Prostate gland (tissue), 2 donors: ENCODE data around the gene TIAM2. TPM values are rescaled to one million over a fixed set of nuclear protein-coding genes. Genes with fewer than 3 reads are reported as not detected.

ENCODE experiments used
- DNase-seq: peaks from one replicate; pipeline ENCODE4 v3.0.0-alpha.2; 2019; ENCODE audit warnings: low spot score
- H3K27ac ChIP-seq, 2 donors: fragments of 200-600 bp; sonication (generic); 2 replicates each; pipeline ENCODE4 v1.5.1; 2017 to 2019
- H3K27me3 ChIP-seq: fragments of 200-600 bp; sonication (generic); replicated peaks from 2 replicates; pipeline ENCODE4 v1.5.1; 2019; ENCODE audit not compliant: insufficient read depth
- H3K36me3 ChIP-seq, 2 donors: fragments of 200-600 bp; sonication (generic); 1 replicate in 1 of 2; 2 replicates in 1 of 2; pipeline versions ENCODE4 v1.5.1 to v1.8.1; 2017 to 2019
- H3K4me1 ChIP-seq: fragments of 200-600 bp; sonication (generic); replicated peaks from 2 replicates; pipeline ENCODE4 v1.5.1; 2019
- H3K4me3 ChIP-seq, 2 donors: fragments of 200-600 bp; sonication (generic); 2 replicates each; pipeline ENCODE4 v1.5.1; 2017 to 2019
- H3K9me3 ChIP-seq: fragments of 200-600 bp; sonication (generic); 2 replicates; pipeline ENCODE4 v1.5.1; 2017
- POLR2A ChIP-seq: fragments of 450-650 bp; IDR thresholded peaks from one replicate; pipeline ENCODE4 v1.6.1; 2016; ENCODE audit warnings: antibody characterized with exemption, mild to moderate bottlenecking
- POLR2AphosphoS5 ChIP-seq: sonication (generic); formaldehyde crosslinking; IDR thresholded peaks from one replicate; pipeline ENCODE4 v1.6.1; 2017; ENCODE audit warnings: antibody characterized with exemption
- WGBS: methylation state at CpG from one replicate; pipeline ENCODE4 v1.1.5; 2018; 5-methylcytosine and 5-hydroxymethylcytosine counted together
- intact Hi-C: fragments of 100-400 bp; cut with DNase I; formaldehyde crosslinking; loops from one replicate; pipeline ENCODE4 v1.14.2; 2022
- total RNA-seq, 2 donors: library from RNA; depleted of rRNA; stranded (reverse); fragments of >200 nt; gene quantifications; one replicate each; pipeline ENCODE4 v1.1.0, GENCODE V29; 2016
- TF ChIP-seq, protein P1 (sequence below), 4 experiments: fragments of 200-600 bp in 2 of 4; fragments of 450-650 bp in 2 of 4; sonication (generic) in 2 of 4; IDR thresholded peaks; 1 replicate in 3 of 4; 2 replicates in 1 of 4; pipeline ENCODE4 v1.5.1; 2016 to 2019; ENCODE audit warnings: antibody characterized with exemption in 4 of 4, mild to moderate bottlenecking in 2 of 4, moderate library complexity in 2 of 4

TIAM2 gene
- total RNA-seq, 2 donors from 2014 or later = 13.1 to 21.6 TPM

DNA sequence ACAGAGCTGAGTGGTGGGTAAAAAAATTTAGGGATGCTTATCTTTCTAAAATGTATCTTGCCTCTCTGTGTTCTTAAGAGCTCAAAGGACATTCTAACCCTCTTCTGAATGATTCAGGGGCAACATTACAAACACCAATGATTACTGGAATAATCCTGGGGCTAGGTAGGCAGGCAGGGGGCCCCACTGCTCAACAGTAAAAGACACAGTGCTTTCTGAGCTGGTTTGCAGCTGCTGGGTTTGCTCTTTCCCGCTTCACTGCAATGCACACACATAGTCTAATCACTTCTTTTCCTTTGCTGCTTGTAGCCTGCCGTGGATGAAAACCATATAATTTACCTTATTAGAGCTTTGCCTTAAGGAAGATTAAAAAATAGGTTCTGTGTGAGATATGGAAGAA, 292.6 kb downstream of the TIAM2 start:
- DNase-seq = no peak
- WGBS = 55% methylated on average over 2 of the region's 2 CpGs
- H3K36me3 ChIP-seq = no peaks in the 10 kb centered on the region

DNA sequence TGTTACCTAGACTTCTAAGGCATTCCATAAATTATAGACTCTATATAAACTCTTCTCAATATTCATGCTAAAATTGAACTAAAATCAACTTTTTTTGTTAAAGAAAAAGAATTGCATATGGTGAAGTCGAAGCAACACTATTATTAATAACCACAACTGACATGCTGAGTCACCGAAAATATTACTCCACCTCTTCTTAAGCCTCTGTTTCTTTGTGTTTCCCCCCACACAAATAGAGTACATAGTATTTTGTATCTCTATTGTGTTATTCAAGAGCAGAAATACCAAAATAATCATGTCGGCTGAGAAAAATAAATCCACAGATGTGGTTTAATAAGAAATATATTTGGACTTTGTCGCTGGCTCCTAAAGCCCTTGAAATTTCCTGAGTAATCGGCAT, 295.4 kb downstream of the TIAM2 start:
- Histone ChIP-seq H3K27me3 (no peaks in the 10 kb centered on the region), H3K27ac (no peak overlapping the region), H3K36me3 (no peaks in the 10 kb centered on the region), H3K4me1 (no peaks in the 10 kb centered on the region), H3K9me3 (no peaks in the 10 kb centered on the region), H3K4me3 (no peak overlapping the region)
- no peak for DNase-seq
- 97% methylated on average over 5 of the region's 5 CpGs for WGBS
- TF ChIP-seq, protein P1, sequence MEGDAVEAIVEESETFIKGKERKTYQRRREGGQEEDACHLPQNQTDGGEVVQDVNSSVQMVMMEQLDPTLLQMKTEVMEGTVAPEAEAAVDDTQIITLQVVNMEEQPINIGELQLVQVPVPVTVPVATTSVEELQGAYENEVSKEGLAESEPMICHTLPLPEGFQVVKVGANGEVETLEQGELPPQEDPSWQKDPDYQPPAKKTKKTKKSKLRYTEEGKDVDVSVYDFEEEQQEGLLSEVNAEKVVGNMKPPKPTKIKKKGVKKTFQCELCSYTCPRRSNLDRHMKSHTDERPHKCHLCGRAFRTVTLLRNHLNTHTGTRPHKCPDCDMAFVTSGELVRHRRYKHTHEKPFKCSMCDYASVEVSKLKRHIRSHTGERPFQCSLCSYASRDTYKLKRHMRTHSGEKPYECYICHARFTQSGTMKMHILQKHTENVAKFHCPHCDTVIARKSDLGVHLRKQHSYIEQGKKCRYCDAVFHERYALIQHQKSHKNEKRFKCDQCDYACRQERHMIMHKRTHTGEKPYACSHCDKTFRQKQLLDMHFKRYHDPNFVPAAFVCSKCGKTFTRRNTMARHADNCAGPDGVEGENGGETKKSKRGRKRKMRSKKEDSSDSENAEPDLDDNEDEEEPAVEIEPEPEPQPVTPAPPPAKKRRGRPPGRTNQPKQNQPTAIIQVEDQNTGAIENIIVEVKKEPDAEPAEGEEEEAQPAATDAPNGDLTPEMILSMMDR (IDR thresholded peaks at IDR 0.05) = no peak
- no peak for TF ChIP-seq POLR2A
- TF ChIP-seq POLR2AphosphoS5 = no peak
- intact Hi-C loops = no loop called here

More for the DNA sequence above, 292.6 kb downstream of the TIAM2 start:
- H3K4me1 ChIP-seq = no peaks in the 10 kb centered on the region
- H3K4me3 ChIP-seq = no peak overlapping the region
- intact Hi-C loops = no loop called here
- TF ChIP-seq, protein P1 (IDR thresholded peaks at IDR 0.05) = no peak
- TF ChIP-seq POLR2AphosphoS5 (no peak), POLR2A (no peak)
- H3K27me3 ChIP-seq = no peaks in the 10 kb centered on the region
- no peaks in the 10 kb centered on the region for H3K9me3 ChIP-seq
- H3K27ac ChIP-seq = no peak overlapping the region

DNA sequence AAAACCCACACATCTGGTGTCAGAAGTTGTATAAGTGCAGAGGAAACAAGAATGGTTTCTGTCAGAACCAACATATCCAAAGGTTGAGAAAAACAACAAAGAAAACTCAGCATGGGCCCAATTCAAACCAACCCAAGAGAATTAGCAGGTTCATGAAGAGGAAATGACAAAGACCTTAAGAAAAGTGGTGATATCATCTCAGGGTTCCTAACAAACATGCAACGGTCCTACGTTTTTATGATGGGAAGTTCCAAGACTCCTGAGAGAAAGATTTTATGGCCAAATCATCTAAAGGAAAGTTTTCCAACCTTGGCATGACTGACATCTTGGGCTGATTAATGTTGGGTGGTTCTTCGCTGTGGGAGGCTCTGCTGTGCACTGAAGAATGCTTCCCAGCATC, 296.2 kb downstream of the TIAM2 start:
- intact Hi-C loops = no loop called here
- TF ChIP-seq, protein P1 (IDR thresholded peaks at IDR 0.05) = no peak
- TF ChIP-seq POLR2AphosphoS5 (no peak), POLR2A (no peak)

DNA sequence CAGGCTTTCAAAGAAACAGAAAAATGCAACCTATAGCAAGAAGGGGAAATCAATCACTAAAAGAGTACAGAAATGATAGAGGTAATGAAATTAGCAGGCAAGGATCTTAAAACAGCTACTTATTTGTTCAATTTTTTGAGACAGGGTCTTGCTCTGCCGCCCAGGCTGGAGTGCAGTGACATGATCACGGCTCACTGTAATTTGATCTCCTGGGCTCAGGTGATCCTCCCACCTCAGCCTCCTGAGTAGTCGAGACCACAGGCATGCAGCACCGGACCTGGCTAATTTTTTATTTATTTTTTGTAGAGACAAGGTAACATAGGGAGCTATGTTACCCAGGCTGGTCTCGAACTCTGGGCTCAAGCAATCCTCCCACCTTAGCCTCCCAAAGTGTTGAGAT, 297.6 kb downstream of the TIAM2 start:
- no peak for TF ChIP-seq POLR2A
- no peaks in the 10 kb centered on the region for H3K4me1 ChIP-seq
- intact Hi-C loops = no loop called here
- H3K4me3 ChIP-seq = no peak overlapping the region
- H3K27me3 ChIP-seq = no peaks in the 10 kb centered on the region
- WGBS = 73% methylated on average over 5 of the region's 5 CpGs
- no peaks in the 10 kb centered on the region for H3K36me3 ChIP-seq
- no peak for DNase-seq
- H3K27ac ChIP-seq = no peak overlapping the region
- no peaks in the 10 kb centered on the region for H3K9me3 ChIP-seq

More for the DNA sequence above, 296.2 kb downstream of the TIAM2 start:
- Histone ChIP-seq H3K27ac (no peak overlapping the region), H3K27me3 (no peaks in the 10 kb centered on the region), H3K36me3 (no peaks in the 10 kb centered on the region), H3K4me1 (no peaks in the 10 kb centered on the region), H3K9me3 (no peaks in the 10 kb centered on the region), H3K4me3 (no peak overlapping the region)
- WGBS = 42% methylated on average over 3 of the region's 3 CpGs
- no peak for DNase-seq

DNA sequence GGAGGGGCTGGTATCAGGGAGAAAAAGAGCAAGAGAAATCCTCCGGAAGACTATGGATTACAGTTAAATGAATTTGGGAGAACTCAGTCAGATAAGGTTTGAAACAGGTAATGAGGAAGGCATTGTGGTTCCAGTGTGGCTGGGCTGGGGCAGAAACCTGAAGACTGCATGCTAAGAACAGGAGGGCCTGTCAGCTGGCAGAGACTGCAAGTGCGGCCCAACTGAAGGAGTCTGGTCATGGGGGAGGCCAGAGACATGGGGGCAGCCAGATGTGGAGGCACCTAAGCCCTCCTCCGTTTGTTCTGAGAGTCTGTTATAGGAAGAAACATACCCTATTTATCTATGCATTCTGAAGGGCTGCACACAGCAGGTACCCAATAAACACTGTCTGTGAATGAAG, 302.6 kb downstream of the TIAM2 start:
- no peaks in the 10 kb centered on the region for H3K4me1 ChIP-seq
- no peaks in the 10 kb centered on the region for H3K9me3 ChIP-seq
- no peak for DNase-seq
- no peaks in the 10 kb centered on the region for H3K27me3 ChIP-seq
- H3K4me3 ChIP-seq = no peak overlapping the region
- 89% methylated on average over 3 of the region's 3 CpGs for WGBS
- H3K27ac ChIP-seq = no peak overlapping the region
- no peaks in the 10 kb centered on the region for H3K36me3 ChIP-seq
- intact Hi-C loops = no loop called here
- TF ChIP-seq, protein P1 (IDR thresholded peaks at IDR 0.05) = no peak
- TF ChIP-seq POLR2AphosphoS5 (no peak), POLR2A (no peak)
